Measurements from ENCODE around the gene TRIM13.

Gene TRIM13

DNA sequence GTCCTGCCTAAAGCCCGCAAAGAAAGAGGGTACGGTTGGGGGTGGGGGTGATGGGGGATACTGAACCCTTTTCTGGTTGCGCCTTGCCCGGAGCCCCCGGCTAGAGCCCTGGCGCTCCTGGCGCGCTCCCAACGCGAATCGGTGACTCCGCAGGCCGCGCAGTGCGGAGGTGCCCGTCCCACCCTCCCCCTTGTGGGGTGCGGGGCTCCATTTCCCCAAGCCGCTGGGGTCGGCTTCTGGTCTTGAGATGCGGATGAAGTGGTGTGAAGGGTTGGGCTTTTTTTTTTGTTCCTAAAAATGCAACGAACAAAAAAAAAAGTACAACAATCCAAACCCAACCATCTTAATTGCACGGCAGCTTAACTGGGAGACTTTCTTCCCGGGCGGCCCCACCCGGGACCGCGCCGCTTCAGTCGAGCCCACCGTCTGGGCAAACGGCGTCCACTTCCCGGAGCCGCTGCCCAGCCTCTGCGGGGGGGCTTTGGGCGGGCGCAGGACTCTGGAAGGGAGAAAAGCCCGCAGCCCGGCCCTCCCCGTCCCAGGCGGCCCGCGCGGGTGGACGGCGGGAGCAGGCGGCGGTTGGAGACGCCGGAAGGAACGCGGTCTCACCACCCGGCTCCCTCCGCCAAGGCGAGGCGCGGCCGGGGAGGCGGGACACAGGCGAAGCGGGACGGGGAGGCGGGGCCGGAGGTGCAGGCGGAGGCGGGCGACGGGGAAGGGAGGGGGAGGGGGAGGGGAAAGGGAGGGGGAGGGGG lies 504 bp upstream of the TRIM13 start:
- H3K4me3 ChIP-seq (replicated peaks in 1 of 2; ENCODE audit: low read depth in 2 of 2, low read length in 2 of 2), result peak overlapping the region; percentile 61 to 66
- TF ChIP-seq, protein P1, sequence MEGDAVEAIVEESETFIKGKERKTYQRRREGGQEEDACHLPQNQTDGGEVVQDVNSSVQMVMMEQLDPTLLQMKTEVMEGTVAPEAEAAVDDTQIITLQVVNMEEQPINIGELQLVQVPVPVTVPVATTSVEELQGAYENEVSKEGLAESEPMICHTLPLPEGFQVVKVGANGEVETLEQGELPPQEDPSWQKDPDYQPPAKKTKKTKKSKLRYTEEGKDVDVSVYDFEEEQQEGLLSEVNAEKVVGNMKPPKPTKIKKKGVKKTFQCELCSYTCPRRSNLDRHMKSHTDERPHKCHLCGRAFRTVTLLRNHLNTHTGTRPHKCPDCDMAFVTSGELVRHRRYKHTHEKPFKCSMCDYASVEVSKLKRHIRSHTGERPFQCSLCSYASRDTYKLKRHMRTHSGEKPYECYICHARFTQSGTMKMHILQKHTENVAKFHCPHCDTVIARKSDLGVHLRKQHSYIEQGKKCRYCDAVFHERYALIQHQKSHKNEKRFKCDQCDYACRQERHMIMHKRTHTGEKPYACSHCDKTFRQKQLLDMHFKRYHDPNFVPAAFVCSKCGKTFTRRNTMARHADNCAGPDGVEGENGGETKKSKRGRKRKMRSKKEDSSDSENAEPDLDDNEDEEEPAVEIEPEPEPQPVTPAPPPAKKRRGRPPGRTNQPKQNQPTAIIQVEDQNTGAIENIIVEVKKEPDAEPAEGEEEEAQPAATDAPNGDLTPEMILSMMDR (IDR thresholded peaks at IDR 0.05; ENCODE audit: low read depth, low read length), result no peak
- DNase-seq (ENCODE audit: low read depth in 2 of 2), result peak; percentile 92 to 97

DNA sequence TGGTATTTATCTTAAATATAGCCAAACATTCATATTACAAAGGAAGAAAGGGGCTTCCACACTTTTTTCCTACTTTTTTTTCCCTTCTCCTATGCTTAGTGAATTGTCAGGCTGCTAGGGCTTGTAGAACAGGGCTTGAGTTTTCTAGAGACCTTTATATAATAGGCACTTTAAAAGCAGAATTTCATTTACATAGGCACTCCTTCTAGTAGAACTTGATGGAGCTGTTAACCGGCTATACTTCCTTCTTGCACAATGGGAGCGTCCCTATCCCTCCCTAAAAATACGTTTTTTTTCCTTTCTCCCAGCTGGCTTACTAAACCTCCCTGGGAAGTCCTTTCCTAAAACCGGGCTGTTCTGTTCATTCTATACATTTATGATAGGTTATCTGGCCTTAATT lies 1.1 kb downstream of the TRIM13 start:
- TF ChIP-seq, protein P1 (IDR thresholded peaks at IDR 0.05; ENCODE audit: low read depth, low read length), result no peak
- peak overlapping the region; percentile 85 to 87 for H3K4me3 ChIP-seq (replicated peaks in 1 of 2; ENCODE audit: low read depth in 2 of 2, low read length in 2 of 2)
- DNase-seq (ENCODE audit: low read depth in 2 of 2), result peak in 1 of 2 donors; percentile 11

DNA sequence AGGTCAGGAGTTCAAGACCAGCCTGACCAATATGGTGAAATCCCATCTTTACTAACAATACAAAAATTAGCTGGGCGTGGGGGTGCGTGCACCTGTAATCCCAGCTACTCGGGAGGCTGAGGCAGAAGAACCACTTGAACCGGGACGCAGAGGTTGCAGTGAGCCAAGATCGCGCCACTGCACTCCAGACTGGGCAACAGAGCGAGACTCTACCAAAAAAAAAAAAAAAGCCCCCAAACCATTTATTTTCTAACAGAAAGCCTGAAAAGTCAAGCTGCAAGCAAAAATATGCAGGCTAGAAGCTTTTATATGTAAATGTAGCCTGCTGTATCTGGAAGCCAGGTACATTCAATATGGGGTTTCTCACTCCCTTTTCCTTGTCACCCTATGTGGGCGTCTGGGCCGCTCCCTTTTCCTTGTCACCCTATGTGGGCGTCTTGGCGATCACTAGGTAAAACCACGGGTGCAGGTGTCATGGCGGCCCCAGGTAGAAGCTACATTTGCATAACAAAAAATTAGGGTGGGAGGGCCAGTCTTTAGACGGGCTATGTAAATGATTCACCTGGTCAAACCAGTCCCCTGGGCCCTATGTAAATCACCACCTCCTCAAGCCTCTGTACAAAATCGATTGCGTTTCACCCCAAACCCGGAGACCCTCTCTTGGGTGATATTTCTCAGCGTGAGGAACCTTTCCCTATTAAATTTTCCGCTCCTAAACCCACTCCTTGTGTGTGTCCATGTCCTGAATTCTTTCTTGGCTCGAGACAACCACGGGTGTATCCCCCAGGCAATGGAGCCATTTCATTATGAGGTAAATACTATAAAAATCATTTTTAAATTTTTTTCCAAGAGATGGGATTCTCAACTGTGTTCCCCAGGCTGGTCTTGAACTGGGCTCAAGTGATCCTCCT lies 2.1 kb downstream of the TRIM13 start:
- H3K4me3 ChIP-seq (replicated peaks in 1 of 2; ENCODE audit: low read depth in 2 of 2, low read length in 2 of 2), result peak overlapping the region in 1 of 2 donors; percentile 87
- TF ChIP-seq, protein P1 (IDR thresholded peaks at IDR 0.05; ENCODE audit: low read depth, low read length), result no peak
- DNase-seq (ENCODE audit: low read depth in 2 of 2), result no peak

DNA sequence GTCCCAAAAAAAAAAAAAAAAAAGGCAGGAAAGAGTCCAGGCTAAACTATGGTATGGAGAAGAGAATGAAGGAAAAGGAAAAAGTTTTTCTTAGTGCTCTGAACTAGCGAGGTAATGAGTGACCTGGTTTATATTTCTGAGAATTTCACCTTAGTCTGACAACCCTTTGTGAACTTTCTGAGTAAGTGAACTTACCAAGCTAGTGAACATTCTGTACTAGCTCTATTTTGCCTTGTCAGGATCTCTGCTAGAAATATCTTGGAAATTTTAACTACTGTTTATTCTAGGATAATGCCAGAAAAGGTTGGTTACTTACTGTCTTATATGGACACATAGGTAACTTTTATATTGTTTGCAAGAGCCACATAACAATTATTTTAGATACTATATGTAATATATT lies 4.4 kb downstream of the TRIM13 start:
- DNase-seq (ENCODE audit: low read depth in 2 of 2), result no peak
- H3K4me3 ChIP-seq (replicated peaks in 1 of 2; ENCODE audit: low read depth in 2 of 2, low read length in 2 of 2), result no peak overlapping the region
- TF ChIP-seq, protein P1 (IDR thresholded peaks at IDR 0.05; ENCODE audit: low read depth, low read length), result no peak

DNA sequence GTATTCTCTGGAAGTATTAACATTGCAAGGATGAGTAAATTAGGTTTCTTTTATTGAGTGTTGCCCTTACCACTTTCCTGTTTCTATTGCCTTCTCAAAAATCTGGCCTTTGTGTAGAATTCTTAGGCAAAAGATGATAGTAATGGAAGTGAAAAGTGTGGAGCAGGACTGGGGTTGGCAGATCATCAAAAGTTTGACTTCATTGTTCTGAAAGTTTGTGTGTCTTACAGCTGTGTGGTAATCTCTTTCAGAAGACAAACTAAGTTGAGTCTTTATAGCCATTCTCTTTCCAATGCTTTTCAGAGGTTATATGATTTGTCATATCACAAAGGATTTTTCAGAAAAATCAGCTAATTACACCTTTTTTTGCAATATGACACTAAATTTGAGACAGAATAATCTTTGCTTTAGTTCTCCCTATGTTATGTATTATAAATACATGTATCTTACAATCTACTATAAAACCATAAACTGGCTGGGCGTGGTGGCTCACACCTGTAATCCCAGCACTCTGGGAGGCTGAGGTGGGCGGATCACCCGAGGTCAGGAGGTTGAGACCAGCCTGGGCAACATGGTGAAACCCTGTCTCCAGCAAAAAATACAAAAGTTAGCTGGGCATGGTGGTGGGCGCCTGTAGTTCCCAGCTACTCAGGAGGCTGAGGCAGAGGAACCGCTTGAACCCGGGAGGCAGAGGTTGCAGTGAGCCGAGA lies 9.7 kb downstream of the TRIM13 start:
- H3K4me3 ChIP-seq (replicated peaks in 1 of 2; ENCODE audit: low read depth in 2 of 2, low read length in 2 of 2), result no peak overlapping the region
- DNase-seq (ENCODE audit: low read depth in 2 of 2), result peak; percentile 55 to 76
- TF ChIP-seq, protein P1 (IDR thresholded peaks at IDR 0.05; ENCODE audit: low read depth, low read length), result no peak

DNA sequence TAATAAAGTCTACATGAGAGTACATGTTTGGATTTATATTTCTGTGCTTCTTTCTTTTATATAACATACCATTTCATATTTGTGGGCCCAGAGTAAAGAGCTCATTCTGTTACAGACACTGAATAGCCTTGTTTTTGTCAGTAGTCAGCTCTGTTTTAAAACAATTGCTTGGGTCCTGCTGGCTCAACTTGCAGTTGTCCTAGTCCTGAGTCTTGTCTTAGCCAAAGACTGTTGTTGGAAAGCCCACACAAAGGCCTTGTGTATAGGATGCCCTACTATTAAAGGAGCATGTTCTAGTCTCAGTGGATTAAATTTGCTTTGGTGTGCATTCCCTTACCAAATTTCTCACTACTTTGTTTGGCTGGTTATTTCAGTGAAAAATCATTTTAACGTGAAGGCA lies 14.6 kb downstream of the TRIM13 start:
- TF ChIP-seq, protein P1 (IDR thresholded peaks at IDR 0.05; ENCODE audit: low read depth, low read length), result no peak
- no peak overlapping the region for H3K4me3 ChIP-seq (replicated peaks in 1 of 2; ENCODE audit: low read depth in 2 of 2, low read length in 2 of 2)
- no peak for DNase-seq (ENCODE audit: low read depth in 2 of 2)
